NCI-H2196 (cell line): ENCODE measurements around the gene CAPN11.

Experiments
- DNase-seq: peaks from one replicate; lab custom pipeline; 2025; ENCODE audit not compliant: unreplicated experiment; lab: John Stamatoyannopoulos, UW

The CAPN11 gene

DNA sequence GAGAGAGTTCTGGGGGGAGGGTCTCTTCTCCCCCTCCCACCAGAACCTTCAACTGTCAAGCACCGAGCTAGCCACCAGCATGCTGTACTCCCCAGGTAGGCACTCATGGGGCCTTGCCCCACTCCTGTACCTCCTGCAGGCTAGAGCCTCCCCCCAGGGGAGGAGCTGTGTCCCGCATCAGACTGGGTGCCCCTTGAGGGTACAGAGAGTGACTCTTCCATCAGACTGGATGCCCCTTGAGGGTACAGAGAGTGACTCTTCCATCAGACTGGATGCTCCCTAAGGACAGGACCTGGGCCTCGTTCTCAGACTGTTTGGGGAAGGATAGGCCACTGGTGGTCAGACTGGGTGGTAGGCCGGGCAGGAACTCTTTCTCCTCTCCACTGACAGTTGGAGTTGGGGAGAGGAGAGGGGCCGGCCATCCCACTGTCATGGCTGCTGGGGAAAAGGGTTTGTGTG lies at the start of gene CAPN11:
CAPN11 (plus strand) TSS at position 51 of the 459 bp plus-strand sequence; CDS start at position 80, 29 bp downstream.
- no peak for DNase-seq

DNA sequence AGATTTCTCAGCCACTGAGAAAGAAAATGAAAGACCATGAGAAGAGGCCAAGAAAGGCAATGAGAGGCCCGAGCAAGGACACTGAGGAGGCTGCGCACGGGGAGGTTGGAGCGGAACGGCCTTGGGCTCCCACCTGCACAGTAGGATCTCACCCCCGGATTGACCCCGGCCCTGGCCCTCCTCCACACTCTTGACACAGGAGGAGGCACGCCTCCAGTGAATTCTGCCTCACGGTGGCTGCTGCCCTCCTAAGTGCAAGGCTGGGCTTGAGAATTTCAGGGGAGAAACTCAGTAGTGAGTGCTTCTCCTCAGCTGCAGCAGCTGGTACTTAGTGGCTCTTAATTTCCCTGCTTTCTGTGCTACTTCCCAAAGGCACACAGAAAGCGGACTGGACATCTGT lies 49.4 kb upstream of the CAPN11 start:
- DNase-seq, result no peak

DNA sequence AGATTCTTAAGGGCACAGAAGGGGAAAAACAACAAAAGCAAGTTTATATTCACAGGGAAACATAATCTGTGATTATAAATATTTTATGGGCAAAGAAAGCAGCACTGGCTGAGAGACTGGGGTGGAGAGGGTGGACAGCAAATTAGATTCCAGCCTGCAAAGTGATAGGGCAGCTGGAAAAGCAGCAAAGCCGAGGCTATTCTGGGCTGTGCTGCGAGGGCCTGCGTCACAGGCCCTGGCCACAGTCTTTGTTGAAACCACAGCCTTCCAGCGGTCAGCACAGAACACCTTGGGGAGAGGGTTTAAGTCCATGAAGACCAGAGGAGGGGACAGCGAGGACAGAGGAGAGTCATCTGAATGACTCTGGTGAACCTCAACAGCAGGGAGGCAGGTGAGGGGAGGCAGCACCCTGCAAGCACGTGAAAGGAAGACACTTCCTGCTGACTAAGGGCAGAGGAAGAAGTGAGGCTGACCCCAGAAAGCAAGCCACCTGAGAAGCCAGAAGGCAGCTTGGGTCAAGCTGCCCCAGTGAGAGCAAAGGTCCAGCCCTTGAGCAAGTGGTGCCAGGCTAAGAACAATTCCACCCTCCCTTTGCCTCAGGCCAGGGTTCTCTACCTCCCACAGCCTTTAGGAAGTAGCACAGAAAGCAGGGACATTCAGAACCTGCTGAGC lies 48.5 kb upstream of the CAPN11 start:
- DNase-seq, result no peak

- no peak for DNase-seq
These were observed 47.7 kb upstream of the CAPN11 start for GRCh38 chr6:44110966-44111365.

DNA sequence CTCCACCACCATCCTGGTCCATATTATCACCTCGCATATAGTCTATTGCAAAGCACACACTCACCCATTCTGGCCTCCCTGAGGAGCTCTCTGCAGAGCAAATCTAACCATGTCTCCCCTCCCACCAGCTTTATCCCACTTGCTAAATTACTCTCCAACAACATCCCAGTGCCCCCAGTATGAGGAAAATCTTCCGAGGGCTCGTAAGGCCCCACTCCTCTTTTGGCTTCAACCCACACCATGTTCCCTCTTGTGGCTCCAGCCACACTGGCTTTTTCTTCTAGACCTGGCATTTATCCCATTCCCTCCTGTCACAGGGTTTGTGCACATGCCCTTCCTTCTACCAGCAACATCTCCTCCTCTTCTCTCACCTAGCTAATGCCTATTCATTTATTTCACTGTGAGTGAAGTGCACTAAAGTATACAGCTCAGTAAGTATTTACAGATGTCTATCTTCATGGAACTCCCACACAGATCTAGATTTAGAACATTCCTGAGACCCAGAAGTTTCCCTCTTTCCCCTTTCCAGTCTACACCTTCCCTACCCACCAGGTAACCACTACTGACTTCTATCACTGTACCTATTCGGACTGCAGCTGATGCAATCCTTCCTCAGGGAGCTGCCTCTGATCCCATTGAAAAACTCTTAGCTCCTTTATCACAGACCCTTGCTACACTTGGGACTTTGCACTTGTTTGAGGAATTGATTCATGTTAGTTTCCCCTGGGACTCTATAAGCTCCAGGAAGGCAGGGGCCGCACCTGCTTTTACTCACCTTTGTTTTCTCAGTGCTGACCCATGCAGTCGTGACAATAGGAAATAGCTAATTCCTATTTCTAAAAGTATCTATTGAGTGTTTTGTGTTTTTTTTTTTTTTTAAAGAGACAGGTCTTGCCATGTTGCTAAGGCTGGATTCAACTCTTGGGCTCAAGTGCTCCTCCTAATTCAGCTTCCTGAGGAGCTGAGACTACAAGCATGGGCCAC lies 46.9 kb upstream of the CAPN11 start:
- no peak for DNase-seq

DNA sequence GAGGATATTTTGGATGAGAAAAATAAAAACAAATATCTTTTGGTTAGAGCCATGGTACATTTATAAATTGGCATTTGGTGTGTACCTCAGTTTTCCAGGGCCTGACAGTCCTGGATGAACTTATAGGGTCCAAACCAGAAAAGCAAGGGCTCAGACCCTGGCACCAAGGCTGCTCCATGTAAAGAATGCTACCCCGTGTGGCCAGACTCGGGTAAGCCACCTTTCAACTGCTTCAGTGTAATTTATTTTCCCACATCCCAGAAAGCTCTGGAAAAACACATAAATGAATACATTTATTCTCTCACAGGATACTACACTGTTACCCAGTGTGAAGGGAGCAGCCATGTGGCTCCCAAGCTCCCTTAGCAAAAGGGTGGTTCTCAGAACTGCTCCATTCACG lies 45.2 kb upstream of the CAPN11 start:
- DNase-seq, result no peak

- no peak for DNase-seq
These were observed 42.8 kb upstream of the CAPN11 start for GRCh38 chr6:44115866-44116265.

DNA sequence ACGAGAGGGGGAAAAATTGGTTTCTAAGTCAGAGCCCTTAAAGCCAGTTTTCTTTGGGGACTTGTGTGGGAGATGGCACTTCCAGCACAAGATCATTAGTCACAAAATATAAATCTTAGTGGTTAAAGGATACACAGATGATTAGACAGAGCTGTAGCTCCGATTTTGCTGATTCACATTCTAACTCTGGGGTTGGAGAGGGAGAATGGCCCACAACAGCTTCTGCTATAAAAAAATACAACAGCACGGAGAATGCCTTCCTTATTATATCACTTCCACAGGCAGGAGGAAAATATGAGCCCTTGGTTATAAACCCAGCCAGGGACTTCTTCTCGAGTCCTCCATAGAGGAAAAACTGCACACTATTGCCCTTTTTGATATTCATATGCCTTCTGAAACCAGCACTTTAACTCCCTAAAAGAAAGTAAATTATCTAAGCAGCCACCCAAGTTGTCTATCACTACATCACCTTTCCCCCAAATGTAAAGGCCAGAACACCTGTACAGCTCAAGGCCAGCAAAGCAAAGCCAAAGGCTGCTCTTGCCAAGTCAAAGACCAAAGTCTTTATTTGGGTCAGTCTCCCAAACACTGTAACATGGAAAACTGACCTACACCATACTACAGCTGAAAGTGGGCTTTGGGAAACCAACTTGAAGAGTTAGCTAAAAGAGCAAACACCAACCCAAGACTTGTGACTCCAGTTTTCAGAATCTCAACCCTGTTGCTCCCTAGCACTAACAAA lies 41.8 kb upstream of the CAPN11 start:
- DNase-seq, result no peak

GRCh38 chr6:44117397-44118128 lies 41.1 kb upstream of the CAPN11 start:
- peak; percentile 20 for DNase-seq

DNA sequence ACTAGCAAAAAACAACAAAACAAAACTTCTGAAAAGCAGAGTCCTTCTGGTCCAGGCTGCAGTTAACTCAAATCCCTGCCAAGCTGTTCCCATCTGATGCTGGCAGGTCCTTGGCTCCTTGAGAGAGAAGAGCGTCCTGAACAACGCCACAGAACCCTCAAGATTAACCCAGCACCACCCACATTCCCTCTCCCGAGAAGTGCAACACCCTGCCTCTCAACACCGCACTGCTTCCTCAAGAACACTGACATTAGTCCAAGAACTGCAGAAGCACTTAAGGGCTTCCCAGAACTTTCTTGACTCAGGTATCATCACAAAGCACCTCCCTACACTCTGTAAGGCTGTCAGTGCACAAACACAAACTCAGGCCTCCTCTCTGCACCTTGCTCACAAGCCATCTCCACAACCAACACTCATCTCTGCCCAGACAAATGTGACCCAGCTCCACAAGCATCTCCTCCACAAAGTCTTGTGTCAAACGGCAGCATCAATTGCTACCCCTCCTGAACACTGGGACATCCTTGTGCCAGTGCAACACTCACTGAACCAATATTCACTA lies 38.8 kb upstream of the CAPN11 start:
- no peak for DNase-seq

- DNase-seq, result no peak
These were observed 37.8 kb upstream of the CAPN11 start for GRCh38 chr6:44120692-44121443.

- DNase-seq, result no peak
These were observed 35.8 kb upstream of the CAPN11 start for GRCh38 chr6:44122801-44123200.

GRCh38 chr6:44123544-44123943 lies 35.1 kb upstream of the CAPN11 start:
- DNase-seq, result no peak

GRCh38 chr6:44126320-44127149 lies 32.1 kb upstream of the CAPN11 start:
- no peak for DNase-seq

GRCh38 chr6:44127186-44128019 lies 31.2 kb upstream of the CAPN11 start, which contains the start of the genes MRPL14 and TMEM63B:
Gene MRPL14, minus strand, starts transcription at chr6:44127452. Its CDS starts 10,841 bp downstream, at chr6:44116611.
Gene TMEM63B, plus strand, starts transcription at chr6:44127554. Its CDS starts 7,031 bp downstream, at chr6:44134585.
- DNase-seq, result peak; percentile 92

- DNase-seq, result no peak
These were observed 30.4 kb upstream of the CAPN11 start for GRCh38 chr6:44128020-44128917.
